SIG-M5 (cell line): ENCODE measurements around the gene TFCP2.

Experiments
- DNase-seq: peaks from one replicate; lab custom pipeline; 2025; lab: John Stamatoyannopoulos, UW

Gene TFCP2

DNA sequence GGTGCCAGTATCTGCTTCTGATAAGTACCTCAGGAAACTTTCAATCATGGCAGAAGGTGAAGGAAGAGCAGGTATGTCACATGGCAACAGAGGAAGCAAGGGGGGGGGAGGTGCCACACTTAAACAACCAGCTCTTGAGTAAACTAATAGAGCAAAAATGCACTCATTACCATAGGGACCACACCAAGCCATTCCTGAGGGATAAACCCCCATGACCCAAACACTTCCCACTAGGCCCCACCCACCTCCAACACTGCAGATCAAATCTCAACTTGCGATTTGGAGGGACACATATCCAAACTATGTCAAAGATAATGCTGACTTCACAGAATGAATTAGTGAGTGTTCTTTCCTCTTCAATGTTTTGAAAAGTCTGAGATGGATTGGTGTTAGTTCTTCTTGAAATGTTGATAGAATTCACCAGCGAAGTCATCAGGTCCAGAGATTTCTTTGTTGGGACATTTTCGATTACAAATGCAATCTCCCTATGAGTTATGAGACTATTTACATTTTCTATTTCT is 16.6 kb downstream of the TFCP2 start:
- no peak for DNase-seq

- no peak for DNase-seq
Observed at GRCh38 chr12:51152953-51153352, 20.0 kb downstream of the TFCP2 start.

- DNase-seq, result no peak
Observed at GRCh38 chr12:51150777-51151176, 22.2 kb downstream of the TFCP2 start.

- no peak for DNase-seq
Observed at GRCh38 chr12:51147309-51147708, 25.6 kb downstream of the TFCP2 start.

GRCh38 chr12:51139292-51139844 is 33.6 kb downstream of the TFCP2 start:
- no peak for DNase-seq

- no peak for DNase-seq
Observed at GRCh38 chr12:51132693-51133092, 40.2 kb downstream of the TFCP2 start.

DNA sequence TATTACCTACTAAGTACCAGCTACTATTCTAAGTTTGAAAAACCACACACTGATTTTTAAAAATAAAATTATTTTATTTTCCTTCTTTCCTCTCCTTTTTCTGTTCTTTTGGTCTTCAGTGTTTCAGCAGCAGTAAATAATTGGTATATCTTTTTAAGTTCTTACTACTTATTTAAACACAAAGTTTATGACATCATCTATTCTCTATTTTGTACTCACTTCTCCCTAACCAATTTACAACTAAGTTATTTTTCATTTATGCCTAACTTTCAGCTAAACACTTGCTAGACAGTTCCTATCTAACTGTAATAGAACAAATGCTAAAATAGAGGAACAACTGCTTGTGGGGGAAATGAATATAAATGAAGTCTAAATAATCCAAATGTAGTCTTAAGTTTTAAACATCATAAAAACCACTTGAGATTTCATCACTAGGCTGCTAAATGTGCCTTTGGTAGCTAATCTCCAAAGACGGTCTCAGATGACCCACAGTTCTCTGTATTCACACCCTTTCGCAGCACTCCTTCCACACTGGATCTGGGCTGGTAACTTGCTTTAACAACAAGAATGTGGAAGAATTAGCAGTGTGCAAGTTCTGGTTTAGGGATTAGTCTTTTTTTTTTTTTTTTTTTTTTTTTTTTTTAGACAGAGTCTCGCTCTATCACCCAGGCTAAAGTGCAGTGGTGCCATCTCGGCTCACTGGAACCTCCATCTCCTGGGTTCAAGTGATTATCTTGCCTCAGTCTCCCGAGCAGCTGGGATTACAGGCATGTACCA is 41.0 kb downstream of the TFCP2 start:
- no peak for DNase-seq

DNA sequence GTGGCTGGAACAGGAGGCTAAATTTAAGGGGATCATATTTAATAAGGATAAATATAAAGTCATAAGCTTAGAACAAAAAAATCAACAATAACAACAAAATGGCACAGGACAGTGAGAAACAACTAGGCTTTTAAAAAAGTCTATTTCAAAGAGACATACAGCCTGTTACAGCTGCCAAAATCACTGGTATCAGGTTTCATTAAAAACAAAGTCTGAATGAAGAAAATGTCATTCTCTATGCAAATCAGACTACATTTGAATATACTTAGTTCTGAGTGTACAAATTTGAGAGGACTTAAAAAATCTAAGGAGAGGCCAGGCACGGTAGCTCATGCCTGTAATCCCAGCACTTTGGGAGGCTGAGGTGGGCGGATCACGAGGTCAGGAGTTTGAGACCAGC is 44.0 kb downstream of the TFCP2 start:
- no peak for DNase-seq

GRCh38 chr12:51127050-51127729 is 45.7 kb downstream of the TFCP2 start:
- DNase-seq, result no peak

- DNase-seq, result no peak
Observed at GRCh38 chr12:51126297-51126696, 46.6 kb downstream of the TFCP2 start.

- no peak for DNase-seq
Observed at GRCh38 chr12:51124504-51124903, 48.4 kb downstream of the TFCP2 start.

DNA sequence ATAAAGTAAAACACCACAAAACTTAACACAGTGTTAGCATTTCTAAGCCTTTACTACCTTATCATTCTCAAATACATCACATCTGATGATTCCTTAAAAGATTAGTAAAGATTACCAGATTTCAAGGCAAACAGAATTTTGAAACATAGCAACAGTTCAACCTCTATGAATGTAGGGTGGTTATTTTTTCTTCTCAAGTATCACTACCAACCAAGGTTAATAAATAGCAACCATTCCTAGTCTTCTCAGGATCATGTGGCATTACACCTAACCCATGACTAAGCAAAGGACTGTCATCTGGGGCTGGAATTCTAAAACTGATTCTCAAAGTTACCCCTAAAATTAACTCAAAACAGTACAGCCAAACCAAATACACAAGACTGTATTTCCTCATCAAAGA is 50.1 kb downstream of the TFCP2 start:
- no peak for DNase-seq

DNA sequence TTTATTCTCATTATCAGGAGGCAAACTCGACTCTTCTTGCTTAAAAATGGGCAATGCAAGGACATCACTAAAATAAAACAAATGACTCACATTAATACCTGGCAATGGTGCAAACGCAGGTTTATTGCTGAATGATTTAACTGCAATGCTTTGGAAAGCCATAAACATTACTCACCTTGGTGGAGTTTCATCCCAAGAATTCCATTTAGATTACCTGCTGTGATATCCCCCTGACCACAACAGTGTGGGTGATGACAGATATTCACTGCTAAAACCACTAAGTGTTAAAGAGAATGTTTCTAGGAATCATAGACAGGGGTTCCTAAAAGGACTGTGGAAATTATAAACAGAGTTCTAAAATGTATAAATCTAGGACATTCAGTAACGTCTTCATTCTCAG is 54.2 kb downstream of the TFCP2 start:
- DNase-seq, result no peak

DNA sequence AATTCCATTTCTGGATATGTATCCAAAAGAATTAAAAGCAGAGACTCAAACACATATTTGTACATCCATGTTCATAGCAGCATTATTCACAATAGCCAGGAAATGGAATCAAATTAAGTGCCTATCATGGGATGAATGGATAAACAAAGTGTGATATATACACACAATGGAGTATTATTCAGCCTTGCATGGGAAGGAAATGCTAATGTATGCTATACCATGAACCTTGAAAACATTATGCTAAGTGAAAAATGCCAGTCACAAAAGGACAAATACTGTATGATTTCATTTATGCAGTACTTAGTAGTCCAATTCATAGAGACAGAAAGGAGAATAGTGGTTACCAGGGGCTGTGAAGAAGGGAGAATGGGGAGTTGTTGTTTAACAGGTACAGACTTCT is 57.4 kb downstream of the TFCP2 start:
- DNase-seq, result no peak

GRCh38 chr12:51108136-51108535 is 64.8 kb downstream of the TFCP2 start:
- DNase-seq, result no peak

GRCh38 chr12:51103977-51104376 is 69.0 kb downstream of the TFCP2 start:
- no peak for DNase-seq

GRCh38 chr12:51098611-51099010 is 74.3 kb downstream of the TFCP2 start:
- DNase-seq, result no peak

- DNase-seq, result no peak
Observed at GRCh38 chr12:51090705-51091229, 82.2 kb downstream of the TFCP2 start.

DNA sequence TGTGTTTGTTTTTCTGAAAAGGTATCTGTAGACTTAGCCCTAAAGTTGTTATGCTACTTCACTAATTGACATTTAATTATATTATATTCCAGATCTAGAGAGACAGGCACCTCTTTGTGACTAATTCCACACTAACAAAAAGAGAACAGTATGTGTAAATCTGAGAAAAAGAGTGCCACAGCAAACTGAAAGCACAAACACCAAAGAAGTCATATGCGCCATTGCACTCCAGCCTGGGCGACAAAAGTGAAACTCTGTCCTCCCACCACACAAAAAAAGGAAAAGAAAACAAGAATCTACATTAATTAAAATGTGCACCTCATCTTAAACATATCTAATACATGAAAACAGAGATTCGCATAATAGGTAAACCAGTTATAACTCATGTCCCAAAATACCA is 85.1 kb downstream of the TFCP2 start:
- no peak for DNase-seq

- DNase-seq, result no peak
Observed at GRCh38 chr12:51086933-51087332, 86.0 kb downstream of the TFCP2 start.

- DNase-seq, result no peak
Observed at GRCh38 chr12:51085757-51086156, 87.2 kb downstream of the TFCP2 start.

DNA sequence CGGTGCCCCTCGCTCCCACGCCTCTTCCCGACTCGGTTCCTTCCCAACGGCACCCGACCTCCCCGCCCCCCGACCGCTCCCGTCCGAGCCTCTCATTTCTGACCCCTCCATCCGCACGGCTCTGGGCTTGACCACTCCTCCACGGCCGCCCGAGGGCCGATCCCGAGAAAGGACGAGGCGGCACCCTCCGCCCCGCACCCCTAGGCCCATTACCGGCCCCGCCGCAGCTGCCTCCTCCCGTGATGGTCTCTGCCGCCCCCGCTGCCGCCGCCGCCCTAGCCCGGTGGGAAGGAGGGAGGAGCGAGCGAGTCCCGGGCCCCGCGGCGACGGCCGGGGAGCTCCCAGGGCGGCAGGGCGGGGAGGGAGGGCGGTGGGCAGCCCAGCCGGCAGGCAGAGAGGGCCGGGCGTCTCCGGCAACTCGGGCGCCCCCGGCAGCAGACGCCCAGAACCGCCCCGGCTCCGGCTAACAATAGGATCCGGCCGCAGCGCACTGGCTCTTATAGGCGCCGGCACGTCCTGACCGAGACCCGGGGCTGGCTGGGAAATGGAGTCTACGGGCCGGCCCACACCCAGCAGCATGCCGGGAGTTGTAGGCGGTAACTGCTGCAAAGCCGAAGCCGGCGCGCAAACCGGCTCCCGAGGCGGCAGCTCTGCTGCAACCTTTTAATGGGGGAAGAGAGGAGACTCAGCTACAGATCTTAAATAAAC is 89.7 kb downstream of the TFCP2 start, which contains the start of gene CSRNP2:
CSRNP2 (minus strand) TSS at position 471 of the 708 bp plus-strand sequence. CDS start 7,035 bp downstream, outside the sequence.
- DNase-seq, result peak; percentile 91
